CD4-positive, alpha-beta T cell (primary cell): ENCODE results near the gene WFDC10B. TPM values are rescaled to one million over a fixed set of nuclear protein-coding genes. Genes with fewer than 3 reads are reported as not detected.
"Not testable (repeated sequence)": the region's sequence is repeated elsewhere in the genome, so short reads cannot be mapped to it uniquely, and the experiment has no call there.

Source experiments
- ATAC-seq: fragments of 200-7000 bp; cut with Tn5 transposase; one replicate; pipeline ENCODE4 v1.10.0; 2022; ENCODE audit warnings: mild to moderate bottlenecking; ENCODE audit not compliant: poor library complexity
- CTCF ChIA-PET: fragments of 350-600 bp; sonication (Branson Sonifier 250); formaldehyde crosslinking; loops from one replicate; lab custom pipeline; 2021; ENCODE audit warnings: antibody characterized with exemption, inconsistent platforms; lab: Charles Lee
- POLR2A ChIA-PET: fragments of 350-600 bp; sonication (Branson Sonifier 250); formaldehyde crosslinking; loops from one replicate; lab custom pipeline; 2021; ENCODE audit warnings: antibody characterized with exemption, inconsistent platforms; lab: Charles Lee
- DNase-seq, 14 experiments: peaks; one replicate each; pipeline ENCODE4 v3.0.0-alpha.2; 2013 to 2020; ENCODE audit warnings: mixed read lengths in 2 of 14
- H3K27ac ChIP-seq, 2 donors: one replicate each; pipeline versions ENCODE4 v1.5.1 to v1.7.0; 2013; ENCODE audit warnings: low read length in 2 of 2, low read depth in 1 of 2, mild to moderate bottlenecking in 1 of 2
- H3K27me3 ChIP-seq, 2 experiments: 1 replicate in 1 of 2; 2 replicates in 1 of 2; pipeline versions ENCODE4 v1.6.1 to v1.7.0; 2013; ENCODE audit warnings: low read length in 2 of 2, control low read depth in 1 of 2, mild to moderate bottlenecking in 1 of 2, moderate library complexity in 1 of 2; ENCODE audit not compliant: insufficient read depth in 2 of 2, control insufficient read depth in 1 of 2
- H3K36me3 ChIP-seq: one replicate; pipeline ENCODE4 v1.6.1; 2013; ENCODE audit warnings: low read length, control low read depth; ENCODE audit not compliant: insufficient read depth
- H3K4me1 ChIP-seq: one replicate; pipeline ENCODE4 v1.6.1; 2013; ENCODE audit warnings: low read length, control low read depth; ENCODE audit not compliant: insufficient read depth
- H3K4me3 ChIP-seq: one replicate; pipeline ENCODE4 v1.5.1; 2013; ENCODE audit warnings: mild to moderate bottlenecking, low read length, moderate library complexity
- H3K9me3 ChIP-seq, 2 experiments: 1 replicate in 1 of 2; 2 replicates in 1 of 2; pipeline versions ENCODE4 v1.6.1 to v1.7.0; 2013; ENCODE audit warnings: low read length in 2 of 2, mild to moderate bottlenecking in 2 of 2, control low read depth in 1 of 2, moderate library complexity in 1 of 2; ENCODE audit not compliant: control insufficient read depth in 1 of 2, insufficient read depth in 1 of 2
- H3K27ac Mint-ChIP-seq: one replicate; pipeline ENCODE4 v1.8.0; 2020; ENCODE audit warnings: mixed read lengths
- H3K27me3 Mint-ChIP-seq: one replicate; pipeline ENCODE4 v1.8.0; 2021; ENCODE audit warnings: mixed read lengths
- H3K36me3 Mint-ChIP-seq: one replicate; pipeline ENCODE4 v1.8.0; 2021; ENCODE audit warnings: low read depth, mixed read lengths
- H3K4me1 Mint-ChIP-seq: one replicate; pipeline ENCODE4 v1.8.0; 2021; ENCODE audit warnings: low read depth, mixed read lengths
- H3K4me3 Mint-ChIP-seq: one replicate; pipeline ENCODE4 v1.8.0; 2020; ENCODE audit warnings: mild to moderate bottlenecking, mixed read lengths
- H3K9me3 Mint-ChIP-seq: one replicate; pipeline ENCODE4 v1.8.0; 2020; ENCODE audit warnings: mixed read lengths
- intact Hi-C, 2 experiments: fragments of 100-400 bp; cut with DNase I in 1 of 2; cut with micrococcal nuclease in 1 of 2; formaldehyde crosslinking; loops; one replicate each; pipeline versions ENCODE4 v1.15.1 to v1.9.0; 2023 to 2025; cut with DNase I, micrococcal nuclease
- total RNA-seq, 174 experiments: library from RNA in 2 of 174; stranded (reverse) in 2 of 174; gene quantifications; one replicate each; pipeline ENCODE4 v1.2.3 and lab custom pipeline; 2021 to 2026
- TF ChIP-seq, protein P1 (sequence below): fragments of 200-600 bp; IDR thresholded peaks from one replicate; pipeline ENCODE4 v1.8.0; 2022; ENCODE audit warnings: antibody characterized with exemption, mild to moderate bottlenecking

The WFDC10B gene
- total RNA-seq, 2 experiments from 2014 or later = not detected

DNA sequence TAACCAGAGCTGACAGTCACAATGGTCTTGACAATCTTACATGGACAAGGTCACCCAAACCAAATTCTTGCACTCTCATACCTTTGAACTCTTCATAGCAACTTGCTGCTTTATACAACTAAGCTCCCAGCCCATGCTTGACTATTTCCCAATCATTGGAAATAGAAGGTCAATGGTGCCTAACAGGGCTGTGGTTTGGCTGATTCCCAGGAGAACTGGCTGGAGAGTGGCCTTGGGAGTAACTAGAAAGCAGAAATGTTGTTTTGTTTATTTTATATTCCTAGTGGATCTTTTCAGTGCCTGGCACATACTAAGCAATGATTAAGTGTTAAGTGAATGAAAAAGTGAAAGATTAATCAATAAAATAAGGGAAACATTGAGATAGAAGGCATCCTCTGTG is 20.3 kb upstream of the WFDC10B start:
- no peak for DNase-seq
- Histone ChIP-seq H3K27me3 (peaks cover 0 to 7% of the 10 kb centered on the region in 2 experiments), H3K36me3 (no peaks in the 10 kb centered on the region), H3K4me1 (no peaks in the 10 kb centered on the region), H3K9me3 (no peaks in the 10 kb centered on the region), H3K4me3 (no peak overlapping the region), H3K27ac (no peak overlapping the region)
- TF ChIP-seq, protein P1, sequence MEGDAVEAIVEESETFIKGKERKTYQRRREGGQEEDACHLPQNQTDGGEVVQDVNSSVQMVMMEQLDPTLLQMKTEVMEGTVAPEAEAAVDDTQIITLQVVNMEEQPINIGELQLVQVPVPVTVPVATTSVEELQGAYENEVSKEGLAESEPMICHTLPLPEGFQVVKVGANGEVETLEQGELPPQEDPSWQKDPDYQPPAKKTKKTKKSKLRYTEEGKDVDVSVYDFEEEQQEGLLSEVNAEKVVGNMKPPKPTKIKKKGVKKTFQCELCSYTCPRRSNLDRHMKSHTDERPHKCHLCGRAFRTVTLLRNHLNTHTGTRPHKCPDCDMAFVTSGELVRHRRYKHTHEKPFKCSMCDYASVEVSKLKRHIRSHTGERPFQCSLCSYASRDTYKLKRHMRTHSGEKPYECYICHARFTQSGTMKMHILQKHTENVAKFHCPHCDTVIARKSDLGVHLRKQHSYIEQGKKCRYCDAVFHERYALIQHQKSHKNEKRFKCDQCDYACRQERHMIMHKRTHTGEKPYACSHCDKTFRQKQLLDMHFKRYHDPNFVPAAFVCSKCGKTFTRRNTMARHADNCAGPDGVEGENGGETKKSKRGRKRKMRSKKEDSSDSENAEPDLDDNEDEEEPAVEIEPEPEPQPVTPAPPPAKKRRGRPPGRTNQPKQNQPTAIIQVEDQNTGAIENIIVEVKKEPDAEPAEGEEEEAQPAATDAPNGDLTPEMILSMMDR = no peak
- H3K27ac Mint-ChIP-seq = no peak overlapping the region
- peaks cover 38% of the 10 kb centered on the region for H3K27me3 Mint-ChIP-seq
- no peaks in the 10 kb centered on the region for H3K4me1 Mint-ChIP-seq
- ATAC-seq = no peak
- no peak overlapping the region for H3K4me3 Mint-ChIP-seq
- no peaks in the 10 kb centered on the region for H3K9me3 Mint-ChIP-seq
- POLR2A ChIA-PET = no interaction called here
- CTCF ChIA-PET = no interaction called here
- intact Hi-C loops = no loop called here
- H3K36me3 Mint-ChIP-seq = no peaks in the 10 kb centered on the region

DNA sequence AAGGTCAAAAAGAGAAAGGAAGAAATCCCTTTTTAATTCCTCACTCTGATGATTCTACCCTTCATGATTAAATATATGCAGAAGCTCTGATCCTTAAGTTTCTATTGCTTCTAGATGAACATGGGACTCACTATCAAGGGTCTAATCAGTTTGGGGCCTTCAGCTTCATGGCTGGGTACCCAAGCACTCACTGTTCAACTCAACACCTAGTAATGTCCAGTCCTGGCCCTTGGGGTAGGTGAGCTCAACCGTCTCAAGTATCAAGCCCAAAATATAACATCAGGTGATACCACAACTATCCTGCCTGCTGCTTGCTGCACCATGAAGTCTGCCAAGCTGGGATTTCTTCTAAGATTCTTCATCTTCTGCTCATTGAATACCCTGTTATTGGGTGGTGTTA is 17.2 kb upstream of the WFDC10B start, which contains the start of gene SPINT4:
TSS of gene SPINT4 (plus strand) at position 301 of the 400 bp plus-strand sequence. CDS start at position 322, 21 bp downstream.
- no peaks in the 10 kb centered on the region for H3K36me3 Mint-ChIP-seq
- ATAC-seq (no peak), DNase-seq (no peak)
- intact Hi-C loops = no loop called here
- Histone ChIP-seq H3K36me3 (no peaks in the 10 kb centered on the region), H3K4me3 (no peak within 1 kb of the TSS), H3K27me3 (peaks cover 0 to 7% of the 10 kb centered on the region in 2 experiments), H3K4me1 (no peaks in the 10 kb centered on the region), H3K9me3 (no peaks in the 10 kb centered on the region), H3K27ac (no peak within 1 kb of the TSS)
- TF ChIP-seq, protein P1 = no peak
- CTCF ChIA-PET = no interaction called here
- H3K4me3 Mint-ChIP-seq = no peak within 1 kb of the TSS
- no peaks in the 10 kb centered on the region for H3K4me1 Mint-ChIP-seq
- H3K27ac Mint-ChIP-seq = no peak within 1 kb of the TSS
- POLR2A ChIA-PET = no interaction called here
- H3K9me3 Mint-ChIP-seq = no peaks in the 10 kb centered on the region
- peaks cover 48% of the 10 kb centered on the region for H3K27me3 Mint-ChIP-seq

DNA sequence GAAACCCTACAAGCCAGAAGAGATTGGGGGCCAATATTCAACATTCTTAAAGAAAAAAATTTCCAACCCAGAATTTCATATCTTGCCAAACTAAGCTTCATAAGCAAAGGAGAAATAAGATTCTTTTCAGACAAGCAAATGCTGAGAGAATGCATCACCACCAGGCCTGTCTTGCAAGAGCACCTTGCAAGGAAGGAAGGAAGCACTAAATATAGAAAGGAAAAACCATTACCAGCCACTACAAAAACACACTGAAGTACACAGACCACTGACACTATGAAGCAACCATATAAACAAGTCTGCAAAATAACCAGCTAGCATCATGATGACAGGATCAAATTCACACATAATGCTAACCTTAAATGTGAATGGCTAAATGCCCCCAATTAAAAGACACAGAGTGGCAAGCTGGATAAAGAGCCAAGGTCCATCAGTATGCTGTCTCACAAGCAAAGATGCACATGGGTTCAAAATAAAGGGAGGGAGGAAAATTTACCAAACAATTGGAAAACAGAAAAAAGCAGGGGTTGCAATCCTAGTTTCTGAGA is 11.4 kb upstream of the WFDC10B start:
- CTCF ChIA-PET, H3K27me3 ChIP-seq, H3K27ac ChIP-seq, DNase-seq, POLR2A ChIA-PET, H3K27ac Mint-ChIP-seq, H3K9me3 ChIP-seq, H3K9me3 Mint-ChIP-seq, H3K4me1 Mint-ChIP-seq, H3K4me3 ChIP-seq, intact Hi-C loops, H3K4me3 Mint-ChIP-seq, H3K36me3 ChIP-seq, ATAC-seq, H3K36me3 Mint-ChIP-seq, H3K4me1 ChIP-seq: not testable (repeated sequence)
- peaks cover 25% of the 10 kb centered on the region for H3K27me3 Mint-ChIP-seq

DNA sequence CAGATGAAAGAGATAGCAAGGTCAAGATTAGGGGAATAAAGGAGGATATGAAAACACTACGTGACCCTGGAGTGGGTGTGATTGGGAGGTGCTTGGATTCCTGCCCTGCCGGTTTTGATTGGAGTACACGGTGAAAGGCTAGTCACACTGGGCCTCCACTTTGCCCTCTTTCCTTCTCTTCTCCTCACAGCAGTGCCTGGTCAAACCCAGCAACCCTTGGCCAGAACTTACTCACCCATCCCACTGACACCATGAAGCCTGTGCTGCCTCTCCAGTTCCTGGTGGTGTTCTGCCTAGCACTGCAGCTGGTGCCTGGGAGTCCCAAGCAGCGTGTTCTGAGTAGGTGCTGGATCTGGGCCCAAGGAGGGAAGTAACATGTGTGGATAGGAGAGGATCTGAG is 2.9 kb downstream of the WFDC10B start, which contains the start of gene WFDC13:
TSS of gene WFDC13 (plus strand) at position 166 of the 400 bp plus-strand sequence. CDS start at position 252, 86 bp downstream.
- CTCF ChIA-PET = no interaction called here
- no peak within 1 kb of the TSS for H3K27ac Mint-ChIP-seq

More for the DNA sequence above, 2.9 kb downstream of the WFDC10B start, which contains the start of gene WFDC13:
- no peaks in the 10 kb centered on the region for H3K4me1 Mint-ChIP-seq
- no peaks in the 10 kb centered on the region for H3K36me3 Mint-ChIP-seq
- Histone ChIP-seq H3K4me1 (no peaks in the 10 kb centered on the region), H3K27me3 (peaks cover 5 to 9% of the 10 kb centered on the region in 2 experiments), H3K9me3 (no peaks in the 10 kb centered on the region), H3K36me3 (no peaks in the 10 kb centered on the region), H3K27ac (no peak within 1 kb of the TSS), H3K4me3 (no peak within 1 kb of the TSS)
- TF ChIP-seq, protein P1 = no peak
- DNase-seq (no peak), ATAC-seq (no peak)
- intact Hi-C loops = no loop called here
- POLR2A ChIA-PET = no interaction called here
- H3K9me3 Mint-ChIP-seq = no peaks in the 10 kb centered on the region
- peaks cover 41% of the 10 kb centered on the region for H3K27me3 Mint-ChIP-seq
- no peak within 1 kb of the TSS for H3K4me3 Mint-ChIP-seq
